Measurements from ENCODE around the gene CPLX3.

CPLX3 gene

GRCh38 chr15:74840851-74841775 is 14.7 kb downstream of the CPLX3 start:
- no peak for TF ChIP-seq CEBPB (IDR thresholded peaks at IDR 0.05)
- TF ChIP-seq TCF12 (IDR thresholded peaks at IDR 0.05; ENCODE audit: low read depth): no peak
- TF ChIP-seq RAD21 (IDR thresholded peaks at IDR 0.05; ENCODE audit: low read depth): no peak
- TF ChIP-seq, protein P1, sequence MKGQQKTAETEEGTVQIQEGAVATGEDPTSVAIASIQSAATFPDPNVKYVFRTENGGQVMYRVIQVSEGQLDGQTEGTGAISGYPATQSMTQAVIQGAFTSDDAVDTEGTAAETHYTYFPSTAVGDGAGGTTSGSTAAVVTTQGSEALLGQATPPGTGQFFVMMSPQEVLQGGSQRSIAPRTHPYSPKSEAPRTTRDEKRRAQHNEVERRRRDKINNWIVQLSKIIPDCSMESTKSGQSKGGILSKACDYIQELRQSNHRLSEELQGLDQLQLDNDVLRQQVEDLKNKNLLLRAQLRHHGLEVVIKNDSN (IDR thresholded peaks at IDR 0.05): no peak
- TF ChIP-seq FOXM1 (IDR thresholded peaks at IDR 0.05; ENCODE audit: borderline replicate concordance, low read depth): no peak
- no peak for TF ChIP-seq TEAD4 (IDR thresholded peaks at IDR 0.05)
- no peak for TF ChIP-seq EP300 (IDR thresholded peaks at IDR 0.05; ENCODE audit: borderline replicate concordance)
- no peak for TF ChIP-seq TAF1 (IDR thresholded peaks at IDR 0.05; ENCODE audit: low read depth)
- TF ChIP-seq ZBTB7A (IDR thresholded peaks at IDR 0.05; ENCODE audit: low read depth): no peak
- TF ChIP-seq EGR1 (IDR thresholded peaks at IDR 0.05): no peak
- TF ChIP-seq YY1 (IDR thresholded peaks at IDR 0.05; ENCODE audit: low read depth): no peak

DNA sequence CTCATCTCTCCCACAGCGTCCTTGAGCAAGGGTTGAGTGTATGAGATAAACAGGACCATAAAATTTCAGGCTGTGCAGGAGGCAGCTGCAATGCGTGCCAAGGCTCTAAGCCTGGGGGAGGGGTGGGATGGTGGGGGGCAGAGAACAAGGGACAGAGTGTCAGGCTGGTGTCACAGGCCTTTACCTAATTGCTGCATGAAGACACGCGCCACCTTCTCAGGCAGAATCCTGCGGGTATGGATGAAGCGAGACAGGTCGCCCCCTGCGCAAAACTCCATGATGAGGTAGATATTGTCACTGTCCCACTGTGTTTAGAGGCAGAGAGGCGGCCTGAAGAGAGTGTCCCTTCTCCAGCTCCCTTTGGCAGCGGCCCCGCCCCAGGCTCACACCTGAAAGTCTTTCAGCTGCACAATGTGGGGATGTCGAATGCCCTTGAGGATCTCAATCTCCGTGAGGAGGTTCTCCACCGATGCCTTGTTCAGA is 15.5 kb downstream of the CPLX3 start:
- no peak for TF ChIP-seq TCF12 (IDR thresholded peaks at IDR 0.05; ENCODE audit: low read depth)

DNA sequence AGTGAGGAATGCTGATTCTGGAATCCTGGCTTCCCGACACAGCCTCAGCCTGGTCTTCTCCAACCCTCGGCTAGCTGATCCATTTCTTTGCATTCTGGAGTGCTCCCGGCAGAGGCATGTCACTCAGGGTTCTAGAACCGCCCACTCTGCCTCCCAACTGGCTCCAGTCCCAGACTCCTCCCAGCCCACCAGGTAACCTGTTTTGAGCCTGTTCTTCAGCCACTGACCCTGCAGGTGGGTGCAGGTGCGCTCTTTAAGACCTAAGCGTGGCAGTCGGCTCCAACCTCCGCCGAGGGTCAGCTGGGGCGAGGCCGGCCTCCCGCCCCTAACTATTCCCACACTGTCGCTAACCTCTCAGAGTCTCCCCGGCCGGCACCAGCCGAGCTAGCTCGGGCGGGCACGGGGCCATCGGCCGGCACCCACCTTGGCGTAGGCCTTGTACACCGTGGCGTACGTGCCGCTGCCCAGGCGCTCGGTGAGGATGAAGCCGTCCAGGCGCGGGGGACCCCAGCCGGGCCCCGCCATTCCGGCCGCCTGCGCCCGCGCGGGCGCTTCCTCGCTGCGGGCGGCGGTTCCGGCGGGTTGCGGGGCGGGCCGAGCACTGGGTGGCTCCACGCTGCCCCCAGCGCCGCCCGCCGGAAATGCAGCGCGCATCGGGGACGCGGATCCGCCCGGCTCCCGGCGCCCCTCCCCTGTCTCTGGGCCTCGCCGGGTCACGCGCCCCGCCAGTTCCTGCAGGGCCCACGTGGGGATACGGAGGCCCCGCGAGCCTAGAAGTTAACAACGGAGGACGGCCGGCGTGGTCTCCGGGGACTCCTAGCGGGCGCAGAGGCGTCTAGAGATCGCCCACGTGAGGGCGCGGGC is 16.4 kb downstream of the CPLX3 start, which contains the start of gene ULK3:
Gene ULK3 (minus strand): TSS at position 576 of the 864 bp plus-strand sequence. CDS start 51 bp downstream, at position 525.
- TF ChIP-seq TEAD4 (IDR thresholded peaks at IDR 0.05): no peak
- peak; percentile 82 for TF ChIP-seq NFIC (IDR thresholded peaks at IDR 0.05)
- peak; percentile 60 for TF ChIP-seq ZBTB7A (IDR thresholded peaks at IDR 0.05; ENCODE audit: low read depth)
- TF ChIP-seq YY1 (IDR thresholded peaks at IDR 0.05; ENCODE audit: low read depth): no peak
- TF ChIP-seq, protein P2, sequence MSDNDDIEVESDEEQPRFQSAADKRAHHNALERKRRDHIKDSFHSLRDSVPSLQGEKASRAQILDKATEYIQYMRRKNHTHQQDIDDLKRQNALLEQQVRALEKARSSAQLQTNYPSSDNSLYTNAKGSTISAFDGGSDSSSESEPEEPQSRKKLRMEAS (IDR thresholded peaks at IDR 0.05): peak; percentile 96
- TF ChIP-seq CEBPB (IDR thresholded peaks at IDR 0.05): no peak
- peak; percentile 23; the same call in 1 of the 2 replicates for TF ChIP-seq RAD21 (IDR thresholded peaks at IDR 0.05; ENCODE audit: low read depth)
- TF ChIP-seq CREB1 (IDR thresholded peaks at IDR 0.05; ENCODE audit: low read depth): no peak
- TF ChIP-seq, protein P3, sequence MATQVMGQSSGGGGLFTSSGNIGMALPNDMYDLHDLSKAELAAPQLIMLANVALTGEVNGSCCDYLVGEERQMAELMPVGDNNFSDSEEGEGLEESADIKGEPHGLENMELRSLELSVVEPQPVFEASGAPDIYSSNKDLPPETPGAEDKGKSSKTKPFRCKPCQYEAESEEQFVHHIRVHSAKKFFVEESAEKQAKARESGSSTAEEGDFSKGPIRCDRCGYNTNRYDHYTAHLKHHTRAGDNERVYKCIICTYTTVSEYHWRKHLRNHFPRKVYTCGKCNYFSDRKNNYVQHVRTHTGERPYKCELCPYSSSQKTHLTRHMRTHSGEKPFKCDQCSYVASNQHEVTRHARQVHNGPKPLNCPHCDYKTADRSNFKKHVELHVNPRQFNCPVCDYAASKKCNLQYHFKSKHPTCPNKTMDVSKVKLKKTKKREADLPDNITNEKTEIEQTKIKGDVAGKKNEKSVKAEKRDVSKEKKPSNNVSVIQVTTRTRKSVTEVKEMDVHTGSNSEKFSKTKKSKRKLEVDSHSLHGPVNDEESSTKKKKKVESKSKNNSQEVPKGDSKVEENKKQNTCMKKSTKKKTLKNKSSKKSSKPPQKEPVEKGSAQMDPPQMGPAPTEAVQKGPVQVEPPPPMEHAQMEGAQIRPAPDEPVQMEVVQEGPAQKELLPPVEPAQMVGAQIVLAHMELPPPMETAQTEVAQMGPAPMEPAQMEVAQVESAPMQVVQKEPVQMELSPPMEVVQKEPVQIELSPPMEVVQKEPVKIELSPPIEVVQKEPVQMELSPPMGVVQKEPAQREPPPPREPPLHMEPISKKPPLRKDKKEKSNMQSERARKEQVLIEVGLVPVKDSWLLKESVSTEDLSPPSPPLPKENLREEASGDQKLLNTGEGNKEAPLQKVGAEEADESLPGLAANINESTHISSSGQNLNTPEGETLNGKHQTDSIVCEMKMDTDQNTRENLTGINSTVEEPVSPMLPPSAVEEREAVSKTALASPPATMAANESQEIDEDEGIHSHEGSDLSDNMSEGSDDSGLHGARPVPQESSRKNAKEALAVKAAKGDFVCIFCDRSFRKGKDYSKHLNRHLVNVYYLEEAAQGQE (IDR thresholded peaks at IDR 0.05; ENCODE audit: low read depth): peak; percentile 7; the same call in 1 of the 2 replicates
- TF ChIP-seq FOXM1 (IDR thresholded peaks at IDR 0.05; ENCODE audit: borderline replicate concordance, low read depth): no peak
- TF ChIP-seq EP300 (IDR thresholded peaks at IDR 0.05; ENCODE audit: borderline replicate concordance): 0 out of 2 replicates have a peak, but pooled peaks have one; percentile 7
- TF ChIP-seq, protein P1 (IDR thresholded peaks at IDR 0.05): peak; percentile 89
- peak; percentile 74; the same call in 1 of the 2 replicates for TF ChIP-seq EGR1 (IDR thresholded peaks at IDR 0.05)
- TF ChIP-seq TAF1 (IDR thresholded peaks at IDR 0.05; ENCODE audit: low read depth): peak; percentile 67
- TF ChIP-seq TCF12 (IDR thresholded peaks at IDR 0.05; ENCODE audit: low read depth): peak; percentile 69

DNA sequence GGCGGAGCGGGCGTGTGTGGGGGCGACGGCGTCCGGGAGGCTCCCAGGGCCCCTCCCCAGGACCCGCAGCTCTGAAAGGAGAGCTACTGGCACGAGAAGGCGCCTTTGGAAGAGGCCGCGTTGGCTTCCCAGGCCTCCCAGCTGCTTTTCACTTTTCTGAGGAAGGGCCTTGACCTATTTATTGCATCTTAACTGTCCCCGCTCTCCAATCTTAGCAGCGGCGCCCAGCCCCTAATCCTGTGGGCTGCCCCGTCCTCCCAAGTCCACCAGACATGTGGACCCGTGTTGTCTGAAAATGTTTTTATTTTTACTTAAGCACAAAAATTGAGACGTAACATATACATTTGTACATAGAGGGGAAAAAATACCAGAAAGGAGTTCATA is 17.0 kb downstream of the CPLX3 start:
- TF ChIP-seq, protein P1 (IDR thresholded peaks at IDR 0.05): no peak
- no peak for TF ChIP-seq TCF12 (IDR thresholded peaks at IDR 0.05; ENCODE audit: low read depth)
- TF ChIP-seq, protein P3 (IDR thresholded peaks at IDR 0.05; ENCODE audit: low read depth): no peak
- TF ChIP-seq NFIC (IDR thresholded peaks at IDR 0.05): no peak
- no peak for TF ChIP-seq YY1 (IDR thresholded peaks at IDR 0.05; ENCODE audit: low read depth)
- TF ChIP-seq TEAD4 (IDR thresholded peaks at IDR 0.05): no peak
- TF ChIP-seq EP300 (IDR thresholded peaks at IDR 0.05; ENCODE audit: borderline replicate concordance): no peak
- TF ChIP-seq FOXM1 (IDR thresholded peaks at IDR 0.05; ENCODE audit: borderline replicate concordance, low read depth): no peak
- no peak for TF ChIP-seq RAD21 (IDR thresholded peaks at IDR 0.05; ENCODE audit: low read depth)
- TF ChIP-seq EGR1 (IDR thresholded peaks at IDR 0.05): no peak
- TF ChIP-seq, protein P2 (IDR thresholded peaks at IDR 0.05): no peak
- TF ChIP-seq CREB1 (IDR thresholded peaks at IDR 0.05; ENCODE audit: low read depth): no peak
- no peak for TF ChIP-seq CEBPB (IDR thresholded peaks at IDR 0.05)
- TF ChIP-seq ZBTB7A (IDR thresholded peaks at IDR 0.05; ENCODE audit: low read depth): no peak; the same call in 1 of the 2 replicates
- TF ChIP-seq TAF1 (IDR thresholded peaks at IDR 0.05; ENCODE audit: low read depth): no peak
